SK-N-SH (cell line): ENCODE measurements around the gene DLG2. TPM values are rescaled to one million over a fixed set of nuclear protein-coding genes. Genes with fewer than 3 reads are reported as not detected.

ENCODE experiments used
- CTCF ChIA-PET: fragments of 300-600, 350-600 bp; formaldehyde crosslinking; extraction: SDS; loops from one replicate; lab custom pipeline; 2021; lab: Yijun Ruan, JAX
- POLR2A ChIA-PET: fragments of 350-600 bp; sonication (Branson Sonifier 250); formaldehyde crosslinking; extraction: SDS; loops from one replicate; lab custom pipeline; 2020; ENCODE audit warnings: antibody characterized with exemption, inconsistent platforms; lab: Yijun Ruan, JAX
- DNase-seq: peaks from one replicate; pipeline ENCODE4 v3.0.0; 2012
- H2AFZ ChIP-seq: fragments of 200-600 bp; sonication (generic); 2 replicates; pipeline ENCODE4 v1.8.1; 2016; ENCODE audit warnings: antibody characterized with exemption, mild to moderate bottlenecking, low read depth
- H3F3A ChIP-seq: fragments of 200-600 bp; sonication (generic); replicated peaks from 2 replicates; pipeline ENCODE3; 2016; ENCODE audit warnings: antibody characterized with exemption, mild to moderate bottlenecking; ENCODE audit not compliant: insufficient read depth
- H3K27ac ChIP-seq, 2 experiments: fragments of 200-500 bp in 1 of 2; fragments of 200-600 bp in 1 of 2; sonication (Bioruptor generic) in 1 of 2; sonication (generic), shearing (Covaris generic) in 1 of 2; 2 replicates each; pipeline versions ENCODE4 v1.5.1 to v1.6.1; 2014 to 2016; ENCODE audit warnings: low read depth in 2 of 2, inconsistent platforms in 1 of 2, low read length in 1 of 2, mild to moderate bottlenecking in 1 of 2, mixed read lengths in 1 of 2
- H3K27me3 ChIP-seq: fragments of 200-600 bp; sonication (generic), shearing (Covaris generic); 2 replicates; pipeline ENCODE4 v1.6.1; 2016; ENCODE audit warnings: mixed run types; ENCODE audit not compliant: insufficient read depth
- H3K36me3 ChIP-seq, 2 experiments: fragments of 200-500 bp in 1 of 2; fragments of 200-600 bp in 1 of 2; sonication (Bioruptor generic) in 1 of 2; sonication (generic) in 1 of 2; replicated peaks in 1 of 2; 2 replicates each; pipeline versions ENCODE3 to v1.5.1; 2014 to 2016; ENCODE audit warnings: low read length in 1 of 2, mild to moderate bottlenecking in 1 of 2; ENCODE audit not compliant: insufficient read depth in 2 of 2, control insufficient read depth in 1 of 2
- H3K4me1 ChIP-seq, 2 experiments: fragments of 200-500 bp in 1 of 2; fragments of 200-600 bp in 1 of 2; sonication (Bioruptor generic) in 1 of 2; sonication (generic), shearing (Covaris generic) in 1 of 2; 2 replicates each; pipeline versions ENCODE4 v1.5.1 to v1.6.1; 2014 to 2016; ENCODE audit warnings: low read depth in 1 of 2, low read length in 1 of 2, mixed run types in 1 of 2; ENCODE audit not compliant: insufficient read depth in 2 of 2, control insufficient read depth in 1 of 2
- H3K4me2 ChIP-seq: fragments of 200-600 bp; sonication (generic), shearing (Covaris generic); 2 replicates; pipeline ENCODE4 v1.6.1; 2017; ENCODE audit warnings: mixed run types
- H3K4me3 ChIP-seq, 2 experiments: fragments of 200-500 bp in 1 of 2; fragments of 200-600 bp in 1 of 2; sonication (Bioruptor generic) in 1 of 2; sonication (generic), shearing (Covaris generic) in 1 of 2; 2 replicates each; pipeline versions ENCODE4 v1.5.1 to v1.8.1; 2014 to 2016; ENCODE audit warnings: low read depth in 2 of 2, inconsistent platforms in 1 of 2, low read length in 1 of 2, mild to moderate bottlenecking in 1 of 2, mixed read lengths in 1 of 2, moderate library complexity in 1 of 2
- H3K79me2 ChIP-seq: fragments of 200-600 bp; sonication (generic); 2 replicates; pipeline ENCODE4 v1.8.1; 2017; ENCODE audit warnings: mild to moderate bottlenecking; ENCODE audit not compliant: insufficient read depth
- H3K9ac ChIP-seq: fragments of 200-600 bp; sonication (generic); 2 replicates; pipeline ENCODE4 v1.6.1; 2017; ENCODE audit warnings: mixed run types
- H3K9me2 ChIP-seq: fragments of 200-600 bp; sonication (generic); 2 replicates; pipeline ENCODE4 v1.6.1; 2017; ENCODE audit warnings: mixed run types
- H3K9me3 ChIP-seq: fragments of 200-600 bp; sonication (generic); 2 replicates; pipeline ENCODE4 v1.6.1; 2017; ENCODE audit warnings: mixed run types, mild to moderate bottlenecking, moderate library complexity
- H4K20me1 ChIP-seq: fragments of 200-600 bp; sonication (generic); 2 replicates; pipeline ENCODE4 v1.6.1; 2017; ENCODE audit warnings: mild to moderate bottlenecking, mixed run types; ENCODE audit not compliant: insufficient read depth
- ELF1 ChIP-seq: IDR thresholded peaks from 2 replicates; pipeline ENCODE4 v1.4.0; 2012
- EP300 ChIP-seq, 2 experiments: IDR thresholded peaks; 2 replicates each; pipeline versions ENCODE4 v1.4.0 to v1.6.1; 2012; ENCODE audit warnings: borderline replicate concordance in 1 of 2, low read depth in 1 of 2, low read length in 1 of 2
- EZH2phosphoT487 ChIP-seq: fragments of 200-600 bp; sonication (generic); IDR thresholded peaks from 2 replicates; pipeline ENCODE4 v1.6.1; 2017; ENCODE audit warnings: low read depth, mixed run types, mild to moderate bottlenecking, antibody characterized with exemption, moderate library complexity, borderline replicate concordance
- FOSL2 ChIP-seq: IDR thresholded peaks from 2 replicates; pipeline ENCODE4 v1.4.0; 2012; ENCODE audit warnings: low read depth, mild to moderate bottlenecking, moderate library complexity, borderline replicate concordance
- FOXJ3 ChIP-seq: sonication (generic); formaldehyde crosslinking; IDR thresholded peaks from 2 replicates; pipeline ENCODE4 v1.5.1; 2020; ENCODE audit warnings: mild to moderate bottlenecking, missing genetic modification reagents
- GABPA ChIP-seq: IDR thresholded peaks from 2 replicates; pipeline ENCODE4 v1.4.0; 2012; ENCODE audit warnings: low read depth, mild to moderate bottlenecking
- GATA2 ChIP-seq: sonication (generic); formaldehyde crosslinking; IDR thresholded peaks from 2 replicates; pipeline ENCODE4 v1.5.0; 2020; ENCODE audit warnings: mild to moderate bottlenecking, missing genetic modification reagents
- IRF3 ChIP-seq: fragments of 150-350 bp; IDR thresholded peaks from 2 replicates; pipeline ENCODE4 v1.6.1; 2016; ENCODE audit warnings: mild to moderate bottlenecking, low read depth, low read length
- MAX ChIP-seq: IDR thresholded peaks from 2 replicates; pipeline ENCODE4 v1.4.0; 2012; ENCODE audit warnings: low read depth
- MEF2A ChIP-seq: IDR thresholded peaks from 2 replicates; pipeline ENCODE4 v1.4.0; 2012; ENCODE audit warnings: low read depth, borderline replicate concordance
- MXI1 ChIP-seq: IDR thresholded peaks from 2 replicates; pipeline ENCODE4 v1.6.1; 2012; ENCODE audit warnings: mild to moderate bottlenecking, low read depth, low read length, improper control_type of control experiment
- NFIC ChIP-seq: IDR thresholded peaks from 2 replicates; pipeline ENCODE4 v1.4.0; 2012; ENCODE audit warnings: borderline replicate concordance
- POLR2AphosphoS5 ChIP-seq: IDR thresholded peaks from 2 replicates; pipeline ENCODE4 v1.6.1; 2012; ENCODE audit warnings: low read depth, low read length
- RFX5 ChIP-seq: IDR thresholded peaks from 2 replicates; pipeline ENCODE4 v1.6.1; 2012; ENCODE audit warnings: mild to moderate bottlenecking, improper control_type of control experiment, low read length
- RXRA ChIP-seq: IDR thresholded peaks from 2 replicates; pipeline ENCODE4 v1.4.0; 2012; ENCODE audit warnings: low read depth, mild to moderate bottlenecking, borderline replicate concordance
- SIN3A ChIP-seq: IDR thresholded peaks from 2 replicates; pipeline ENCODE4 v1.6.1; 2012; ENCODE audit warnings: low read depth, mild to moderate bottlenecking, low read length, moderate library complexity, borderline replicate concordance
- TAF1 ChIP-seq: IDR thresholded peaks from 2 replicates; pipeline ENCODE4 v1.6.1; 2012; ENCODE audit warnings: low read depth, mild to moderate bottlenecking, low read length, moderate library complexity, borderline replicate concordance
- TCF12 ChIP-seq: IDR thresholded peaks from 2 replicates; pipeline ENCODE4 v1.4.0; 2012
- TEAD4 ChIP-seq: IDR thresholded peaks from 2 replicates; pipeline ENCODE4 v1.4.0; 2012; ENCODE audit warnings: mild to moderate bottlenecking, borderline replicate concordance; ENCODE audit not compliant: insufficient read depth
- USF1 ChIP-seq: IDR thresholded peaks from 2 replicates; pipeline ENCODE4 v1.4.0; 2012; ENCODE audit warnings: low read depth, borderline replicate concordance
- USF2 ChIP-seq: fragments of 150-350 bp; IDR thresholded peaks from 2 replicates; pipeline ENCODE4 v1.6.1; 2017; ENCODE audit warnings: antibody characterized with exemption, low read length, low read depth, borderline replicate concordance
- YY1 ChIP-seq: IDR thresholded peaks from 2 replicates; pipeline ENCODE4 v1.4.0; 2012; ENCODE audit warnings: low read depth, mild to moderate bottlenecking
- WGBS: methylation state at CpG from one replicate; pipeline ENCODE4 v1.1.6; 2017; ENCODE audit warnings: low lambda C conversion rate; 5-methylcytosine and 5-hydroxymethylcytosine counted together
- polyA plus RNA-seq, 3 experiments: library from polyadenylated mRNA; depleted of rRNA; stranded (reverse); fragments of >200 nt; gene quantifications; 2 replicates each; pipeline ENCODE4 v1.2.3, GENCODE V29; 2012

The DLG2 gene
- polyA plus RNA-seq, 1 of the 3 experiments (the other 2 are of a cell fraction), result 0.21 TPM

- TF ChIP-seq MAX (no peak), TEAD4 (no peak), MEF2A (no peak), EZH2phosphoT487 (no peak), FOSL2 (no peak), FOXJ3 (CRISPR knock-in tag) (no peak), TCF12 (no peak), RFX5 (no peak), SIN3A (no peak)
Measured at GRCh38 chr11:84142411-84142810, 1484.7 kb downstream of the DLG2 start (continued).

- H3K36me3 ChIP-seq, result no peaks in the 10 kb centered on the region
- no peak for DNase-seq
- no peaks in the 10 kb centered on the region for H3K79me2 ChIP-seq
- no peak for TF ChIP-seq FOXJ3 (CRISPR knock-in tag)
- TF ChIP-seq POLR2AphosphoS5, result no peak
- TF ChIP-seq NFIC, result no peak
- H3K9me3 ChIP-seq, result no peaks in the 10 kb centered on the region
- H3F3A ChIP-seq, result no peaks in the 10 kb centered on the region
- no peaks in the 10 kb centered on the region for H3K9me2 ChIP-seq
- no peaks in the 10 kb centered on the region; a peak in 2 of 4 replicates for H3K4me1 ChIP-seq
- H4K20me1 ChIP-seq, result no peaks in the 10 kb centered on the region
- no peak overlapping the region for H3K4me2 ChIP-seq
- WGBS, result 56% methylated on average over 4 of the region's 4 CpGs
- no peak overlapping the region for H3K27ac ChIP-seq
- no peak overlapping the region for H3K9ac ChIP-seq
- POLR2A ChIA-PET, result no interaction called here
- no peak overlapping the region for H3K4me3 ChIP-seq
- H3K27me3 ChIP-seq, result no peaks in the 10 kb centered on the region
- H2AFZ ChIP-seq, result no peak overlapping the region
- CTCF ChIA-PET, result interaction anchor here (1.0 to 1.4 kb wide), 2 partner anchors 10 to 42 kb away, joined by 3 read pairs; no protein-coding TSS in a partner anchor
Measured at GRCh38 chr11:84140386-84141169, 1486.6 kb downstream of the DLG2 start.

- no peaks in the 10 kb centered on the region for H3K27me3 ChIP-seq
- peak overlapping the region in 1 of 2 experiments; percentile 58; a peak in 2 of 4 replicates for H3K27ac ChIP-seq
- no peak overlapping the region for H3K4me2 ChIP-seq
- no peak for TF ChIP-seq ELF1
- no peak for TF ChIP-seq FOXJ3 (CRISPR knock-in tag)
- no peak for TF ChIP-seq USF1
- TF ChIP-seq SIN3A, result no peak
- no peak for TF ChIP-seq YY1
- no peak for TF ChIP-seq RFX5
- no peak for TF ChIP-seq GATA2
- no peak for TF ChIP-seq MXI1
- TF ChIP-seq GABPA, result no peak
- no peak for TF ChIP-seq RXRA
- no peak for TF ChIP-seq IRF3
- TF ChIP-seq USF2, result no peak
- TF ChIP-seq TAF1, result no peak
- TF ChIP-seq EP300 (IDR thresholded peaks at IDR 0.05; ENCODE audit: borderline replicate concordance in 1 of 2, low read depth in 1 of 2, low read length in 1 of 2), result no peak
- POLR2A ChIA-PET, result no interaction called here
- CTCF ChIA-PET, result interaction anchor here (0.6 to 1.7 kb wide), 2 partner anchors 301 to 914 kb away, joined by 3 to 4 read pairs; no protein-coding TSS in a partner anchor
- no peaks in the 10 kb centered on the region for H3K79me2 ChIP-seq
- H3K4me1 ChIP-seq, result no peaks in the 10 kb centered on the region; a peak in 2 of 4 replicates
- no peaks in the 10 kb centered on the region for H3K9me3 ChIP-seq
- H4K20me1 ChIP-seq, result no peaks in the 10 kb centered on the region
- DNase-seq, result no peak
- no peaks in the 10 kb centered on the region; the same call in 1 of the 2 replicates for H3K9me2 ChIP-seq
- no peaks in the 10 kb centered on the region for H3F3A ChIP-seq
- H3K36me3 ChIP-seq, result no peaks in the 10 kb centered on the region
- H3K9ac ChIP-seq, result no peak overlapping the region
- no peak overlapping the region for H2AFZ ChIP-seq
- no peak overlapping the region for H3K4me3 ChIP-seq
Measured at GRCh38 chr11:84137960-84138359, 1489.2 kb downstream of the DLG2 start.
